HPDE6-E6E7 (cell line): ENCODE results near the gene DMRT2.

Experiments
- DNase-seq: peaks from one replicate; pipeline ENCODE4 v3.0.0; 2011; ENCODE audit warnings: missing footprints; ENCODE audit errors: extremely low spot score

Gene DMRT2

GRCh38 chr9:1050125-1050895, at the start of gene DMRT2:
Gene DMRT2, plus strand, starts transcription at chr9:1050357. Its CDS starts 1,257 bp downstream, at chr9:1051614.
- DNase-seq, result peak; percentile 69

GRCh38 chr9:1001838-1002237, 48.3 kb upstream of the DMRT2 start:
- no peak for DNase-seq

GRCh38 chr9:1002678-1003077, 47.5 kb upstream of the DMRT2 start:
- DNase-seq, result no peak

GRCh38 chr9:1005043-1005667, 45.0 kb upstream of the DMRT2 start:
- peak; percentile 58 for DNase-seq

- no peak for DNase-seq
Measured at GRCh38 chr9:1007312-1007711, 42.8 kb upstream of the DMRT2 start.

GRCh38 chr9:1008216-1008615, 41.9 kb upstream of the DMRT2 start:
- no peak for DNase-seq

- DNase-seq, result peak; percentile 70
Measured at GRCh38 chr9:1009101-1009707, 41.0 kb upstream of the DMRT2 start.

GRCh38 chr9:1013021-1013420, 37.1 kb upstream of the DMRT2 start:
- DNase-seq, result no peak

GRCh38 chr9:1014225-1014624, 35.9 kb upstream of the DMRT2 start:
- no peak for DNase-seq

GRCh38 chr9:1014640-1015039, 35.5 kb upstream of the DMRT2 start:
- no peak for DNase-seq

GRCh38 chr9:1018121-1018520, 32.0 kb upstream of the DMRT2 start:
- DNase-seq, result peak; percentile 37

GRCh38 chr9:1024112-1024511, 26.0 kb upstream of the DMRT2 start:
- no peak for DNase-seq

- DNase-seq, result no peak
Measured at GRCh38 chr9:1025131-1025530, 25.0 kb upstream of the DMRT2 start.

- no peak for DNase-seq
Measured at GRCh38 chr9:1026219-1026618, 23.9 kb upstream of the DMRT2 start.

- no peak for DNase-seq
Measured at GRCh38 chr9:1028501-1029190, 21.5 kb upstream of the DMRT2 start.

- no peak for DNase-seq
Measured at GRCh38 chr9:1031951-1032601, 18.1 kb upstream of the DMRT2 start.

GRCh38 chr9:1034271-1034670, 15.9 kb upstream of the DMRT2 start:
- no peak for DNase-seq

GRCh38 chr9:1039589-1039988, 10.6 kb upstream of the DMRT2 start:
- no peak for DNase-seq

GRCh38 chr9:1042466-1042865, 7.7 kb upstream of the DMRT2 start:
- no peak for DNase-seq

- DNase-seq, result no peak
Measured at GRCh38 chr9:1044643-1045042, 5.5 kb upstream of the DMRT2 start.

GRCh38 chr9:1046639-1047572, 3.3 kb upstream of the DMRT2 start:
- DNase-seq, result no peak
